GM19238 (cell line): ENCODE data around the gene ABRAXAS1.

Experiments
- DNase-seq: peaks from one replicate; pipeline ENCODE4 v3.0.0; 2011; ENCODE audit warnings: low spot score; ENCODE audit not compliant: insufficient read length

The ABRAXAS1 gene

GRCh38 chr4:83454686-83455085 is 30.2 kb downstream of the ABRAXAS1 start:
- DNase-seq = no peak

GRCh38 chr4:83449009-83449408 is 35.9 kb downstream of the ABRAXAS1 start:
- no peak for DNase-seq

DNA sequence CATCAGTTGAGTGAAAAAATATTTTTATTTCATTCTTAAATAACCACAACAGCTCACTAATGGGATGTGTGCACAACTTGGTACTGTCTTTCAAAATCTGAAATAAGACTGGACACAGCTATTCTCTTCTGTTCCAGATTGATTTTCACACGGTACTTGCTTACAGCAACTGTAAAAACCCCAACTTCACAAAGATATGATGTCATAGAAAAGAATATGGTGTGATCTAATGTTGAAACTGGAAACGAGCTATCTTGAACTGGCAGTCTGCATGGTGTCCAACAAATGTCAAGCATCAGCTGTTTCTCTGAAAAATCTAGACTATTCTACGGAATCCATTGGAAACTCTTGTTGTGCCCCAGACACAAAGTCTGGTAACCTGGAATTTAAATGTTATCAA is 44.0 kb downstream of the ABRAXAS1 start:
- no peak for DNase-seq

DNA sequence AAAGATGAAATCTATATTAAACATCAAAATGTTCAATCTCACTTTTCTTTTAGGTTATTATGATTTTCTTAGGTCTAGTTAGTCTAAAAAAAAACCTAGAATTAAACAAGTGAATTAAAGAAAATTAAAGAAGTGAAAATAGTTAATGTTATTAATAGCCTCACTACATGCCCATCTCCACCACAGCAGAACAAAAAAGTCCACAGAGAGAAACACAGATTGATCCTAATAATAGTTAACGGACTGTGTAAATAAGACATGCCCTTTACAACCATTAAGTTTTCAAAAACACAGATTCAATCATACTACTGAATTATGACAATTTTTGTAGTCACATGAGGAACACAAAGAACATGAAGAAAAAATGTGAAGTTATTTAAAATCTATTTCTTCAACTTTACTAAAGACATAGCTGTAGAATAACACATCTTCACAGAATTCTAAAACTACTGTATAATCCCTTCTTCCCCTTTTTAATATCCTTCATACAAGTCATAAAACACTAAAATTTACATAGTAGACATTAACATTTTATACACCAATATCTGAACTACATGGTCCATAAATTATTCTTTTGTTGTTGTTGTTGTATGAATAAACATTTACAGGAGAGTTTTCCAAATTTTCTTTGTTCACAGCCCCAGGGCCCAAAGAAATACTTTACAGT is 44.6 kb downstream of the ABRAXAS1 start:
- no peak for DNase-seq

GRCh38 chr4:83438719-83439118 is 46.2 kb downstream of the ABRAXAS1 start:
- no peak for DNase-seq

GRCh38 chr4:83436680-83437079 is 48.2 kb downstream of the ABRAXAS1 start:
- DNase-seq = no peak

DNA sequence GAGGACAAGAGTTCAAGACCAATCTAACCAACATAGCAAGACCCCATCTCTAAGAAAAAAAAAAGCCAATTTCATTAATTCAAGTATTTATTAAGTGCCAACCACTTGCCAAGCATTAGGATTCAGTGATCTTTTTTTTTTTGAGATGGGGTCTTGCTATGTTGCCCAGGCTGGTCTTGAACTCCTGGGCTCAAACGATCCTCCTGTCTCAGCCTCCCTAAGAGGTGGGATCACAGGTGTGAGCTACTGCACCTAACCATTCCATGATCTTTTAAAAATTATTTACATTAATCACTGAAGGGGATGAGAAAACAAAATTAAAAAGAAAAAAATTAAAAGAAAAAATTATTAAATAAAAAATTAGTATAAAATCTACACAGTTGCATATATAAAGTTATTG is 53.7 kb downstream of the ABRAXAS1 start:
- DNase-seq = no peak

- DNase-seq = no peak
Measured at GRCh38 chr4:83418211-83418610, 66.7 kb downstream of the ABRAXAS1 start.

DNA sequence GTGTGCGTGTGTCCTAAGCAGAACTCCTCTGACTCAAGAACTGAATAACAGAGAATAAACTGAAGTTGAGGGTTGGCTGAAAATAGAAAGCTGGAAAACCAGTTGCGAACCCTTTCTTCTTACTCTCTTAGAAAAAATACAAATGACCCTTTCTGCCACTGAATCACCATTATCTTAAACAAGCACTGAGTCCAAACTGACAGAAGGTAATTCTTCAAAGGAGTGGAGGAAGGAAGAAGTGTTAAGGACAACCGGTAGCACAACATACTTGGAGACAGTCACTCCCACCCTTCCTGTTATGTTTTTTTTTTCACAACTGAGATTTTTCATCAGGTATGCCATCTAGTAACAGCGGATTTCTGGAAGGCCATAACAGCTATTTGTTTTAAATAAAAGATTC is 67.3 kb downstream of the ABRAXAS1 start:
- no peak for DNase-seq

DNA sequence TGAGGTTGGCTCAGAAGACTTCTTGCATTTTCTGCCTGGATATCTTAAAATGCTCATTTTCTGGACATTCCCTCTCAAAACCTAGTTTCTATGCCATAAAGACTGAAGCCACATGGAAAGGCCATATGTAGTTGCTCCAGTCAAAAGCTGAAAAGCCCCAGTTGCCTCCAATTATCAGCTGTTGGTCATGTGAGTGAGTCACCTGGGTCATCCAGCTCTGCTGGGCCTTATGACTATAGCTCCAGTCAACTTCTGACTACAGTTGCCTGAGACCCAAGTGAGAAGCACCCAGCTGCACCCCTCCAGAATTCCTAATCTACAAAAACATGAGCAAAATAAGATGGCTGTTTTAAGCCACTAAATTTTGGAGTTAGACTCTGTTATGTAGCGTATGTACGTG is 71.2 kb downstream of the ABRAXAS1 start:
- DNase-seq = no peak
